K562 (cell line): Measurements from ENCODE around the gene PABPC1L2A. TPM values are rescaled to one million over a fixed set of nuclear protein-coding genes. Genes with fewer than 3 reads are reported as not detected.
A peak's percentile ranks its signal among the peaks of the same experiment; 100 is the strongest.

Experiments
- ATAC-seq: fragments of 200-7000 bp; cut with Tn5 transposase; 3 replicates; pipeline ENCODE4 v1.9.1; 2020; ENCODE audit warnings: moderate library complexity
- BruUV-seq: library from RNA; stranded (reverse); fragments of 400-500 nt; replicated peaks from 2 replicates; lab custom pipeline; 2021; lab: Mats Ljungman, UMichigan
- CTCF ChIA-PET: fragments of 300-600 bp; formaldehyde crosslinking; extraction: SDS; loops from one replicate; lab custom pipeline; 2021; ENCODE audit warnings: low intra/inter-chr PET ratio; lab: Yijun Ruan, JAX
- POLR2A ChIA-PET: fragments of 300-600, 350-650 bp; sonication (Branson Sonifier 250); formaldehyde crosslinking; extraction: SDS; loops from one replicate; lab custom pipeline; 2021; ENCODE audit warnings: antibody characterized with exemption, inconsistent platforms; lab: Yijun Ruan, JAX
- DNase-seq, 4 experiments: peaks; one replicate each; pipeline versions ENCODE4 v3.0.0 to v3.0.0-alpha.2; 2011 to 2018; ENCODE audit warnings: low spot score in 3 of 4, mixed read lengths in 3 of 4; ENCODE audit errors: extremely low read depth in 1 of 4
- FAIRE-seq: peaks from 2 replicates; lab custom pipeline; 2011; peaks lifted over from hg19 to GRCh38; lab: Jason Lieb, UNC
- H2AFZ ChIP-seq: 2 replicates; pipeline ENCODE4 v1.6.0; 2011; ENCODE audit warnings: low read depth, low read length, control low read depth, inconsistent platforms
- H3K27ac ChIP-seq: fragments of 200-600 bp; 3 replicates; pipeline ENCODE4 v1.8.0; 2011; ENCODE audit warnings: low read depth, mild to moderate bottlenecking, control low read depth, inconsistent platforms, low read length, moderate library complexity, mixed read lengths; ENCODE audit errors: extremely low read depth
- H3K27me3 ChIP-seq, 2 experiments: fragments of 300-600 bp in 1 of 2; 2 replicates in 1 of 2; 3 replicates in 1 of 2; pipeline versions ENCODE4 v1.6.0 to v1.8.0; 2011; ENCODE audit warnings: inconsistent platforms in 2 of 2, low read length in 2 of 2, mild to moderate bottlenecking in 1 of 2, mixed read lengths in 1 of 2, moderate library complexity in 1 of 2; ENCODE audit not compliant: control insufficient read depth in 2 of 2, insufficient read depth in 2 of 2
- H3K36me3 ChIP-seq: fragments of 300-600 bp; 3 replicates; pipeline ENCODE4 v1.8.0; 2011; ENCODE audit warnings: mild to moderate bottlenecking, low read length, inconsistent platforms; ENCODE audit not compliant: control insufficient read depth, insufficient read depth
- H3K4me1 ChIP-seq, 2 experiments: fragments of 200-600 bp in 1 of 2; replicated peaks in 1 of 2; 2 replicates in 1 of 2; 3 replicates in 1 of 2; pipeline versions ENCODE4 v1.5.1 to v1.8.0; 2011; ENCODE audit warnings: inconsistent platforms in 2 of 2, low read length in 2 of 2, mild to moderate bottlenecking in 1 of 2, mixed read lengths in 1 of 2, moderate library complexity in 1 of 2; ENCODE audit not compliant: control insufficient read depth in 2 of 2, insufficient read depth in 2 of 2
- H3K4me2 ChIP-seq: 2 replicates; pipeline ENCODE4 v1.6.1; 2011; ENCODE audit warnings: low read length, control low read depth, inconsistent platforms, mixed read lengths; ENCODE audit not compliant: insufficient read depth
- H3K4me3 ChIP-seq: fragments of 200-600 bp; sonication (generic), shearing (Covaris generic); 2 replicates; pipeline ENCODE4 v1.5.1; 2016; ENCODE audit warnings: control low read depth, inconsistent platforms
- H3K79me2 ChIP-seq: fragments of 200-600 bp; 3 replicates; pipeline ENCODE4 v1.8.0; 2011; ENCODE audit warnings: low read length, inconsistent platforms; ENCODE audit not compliant: control insufficient read depth, insufficient read depth
- H3K9ac ChIP-seq, 2 experiments: 2 replicates each; pipeline versions ENCODE4 v1.6.0 to v1.6.1; 2011; ENCODE audit warnings: low read depth in 2 of 2, low read length in 2 of 2, control low read depth in 1 of 2, inconsistent platforms in 1 of 2, mild to moderate bottlenecking in 1 of 2, mixed read lengths in 1 of 2; ENCODE audit not compliant: insufficient read depth in 1 of 2
- H3K9me1 ChIP-seq: one replicate; pipeline ENCODE4 v1.6.0; 2011; ENCODE audit warnings: inconsistent platforms, mild to moderate bottlenecking, low read length, moderate library complexity; ENCODE audit not compliant: control insufficient read depth, insufficient read depth
- H3K9me3 ChIP-seq: replicated peaks from 2 replicates; pipeline ENCODE4 v1.5.1; 2011; ENCODE audit warnings: low read depth, low read length, inconsistent platforms; ENCODE audit not compliant: control insufficient read depth, insufficient read depth
- H4K20me1 ChIP-seq: replicated peaks from 2 replicates; pipeline ENCODE4 v1.6.1; 2011; ENCODE audit warnings: low read length, inconsistent platforms, mixed read lengths; ENCODE audit not compliant: control insufficient read depth, insufficient read depth
- BRD9 ChIP-seq: fragments of 450-650 bp; IDR thresholded peaks from 2 replicates; pipeline ENCODE4 v1.6.1; 2018; ENCODE audit warnings: low read depth; ENCODE audit not compliant: partially characterized antibody
- C11orf30 ChIP-seq: fragments of 450-650 bp; IDR thresholded peaks from 2 replicates; pipeline ENCODE4 v1.6.1; 2016; ENCODE audit warnings: low read depth, mild to moderate bottlenecking
- CC2D1A ChIP-seq: fragments of 450-650 bp; IDR thresholded peaks from 2 replicates; pipeline ENCODE4 v1.6.1; 2017; ENCODE audit warnings: mild to moderate bottlenecking
- CREBBP ChIP-seq: IDR thresholded peaks from one replicate; pipeline ENCODE4 v1.6.1; 2012; ENCODE audit warnings: low read depth, mild to moderate bottlenecking, control low read depth, inconsistent platforms, low read length
- GABPB1 ChIP-seq: sonication (generic); formaldehyde crosslinking; IDR thresholded peaks from 2 replicates; pipeline ENCODE4 v1.8.0; 2022; ENCODE audit warnings: mild to moderate bottlenecking, missing genetic modification reagents
- KLF13 ChIP-seq: fragments of 450-650 bp; IDR thresholded peaks from 2 replicates; pipeline ENCODE4 v1.6.1; 2016; ENCODE audit warnings: missing genetic modification characterization, low read depth, mild to moderate bottlenecking, missing compliant biosample characterization, moderate library complexity, borderline replicate concordance
- NFXL1 ChIP-seq: fragments of 450-650 bp; formaldehyde crosslinking; IDR thresholded peaks from 2 replicates; pipeline ENCODE4 v1.4.0; 2021; ENCODE audit warnings: mild to moderate bottlenecking
- PHF21A ChIP-seq: fragments of 450-650 bp; IDR thresholded peaks from 2 replicates; pipeline ENCODE4 v1.6.1; 2017; ENCODE audit warnings: low read depth, borderline replicate concordance
- RBM17 ChIP-seq: fragments of 200-400 bp; formaldehyde crosslinking; IDR thresholded peaks from 2 replicates; pipeline ENCODE4 v1.6.1; 2017; ENCODE audit warnings: low read depth, mild to moderate bottlenecking, low read length, borderline replicate concordance
- SMC3 ChIP-seq: conservative IDR thresholded peaks from 2 replicates; pipeline ENCODE4 v1.6.1; 2011; ENCODE audit warnings: low read depth, low read length, improper control_type of control experiment; ENCODE audit not compliant: insufficient read depth
- ZNF316 ChIP-seq: fragments of 450-650 bp; IDR thresholded peaks from 2 replicates; pipeline ENCODE4 v1.6.1; 2016
- ZNF695 ChIP-seq: fragments of 450-650 bp; formaldehyde crosslinking; IDR thresholded peaks from 2 replicates; pipeline ENCODE4 v1.4.0; 2020; ENCODE audit warnings: mild to moderate bottlenecking, moderate library complexity
- WGBS: fragments of 100-300 bp; shearing (Covaris generic); methylation state at CpG from one replicate; pipeline ENCODE4 v1.1.6; 2016; ENCODE audit warnings: low coverage, mixed read lengths; ENCODE audit not compliant: insufficient coverage; ENCODE audit errors: missing lambda C conversion rate; 5-methylcytosine and 5-hydroxymethylcytosine counted together
- in situ Hi-C: fragments of 300-500 bp; cut with MboI; formaldehyde crosslinking; loops from 4 replicates; pipeline ENCODE4 v1.15.0; 2018; ENCODE audit warnings: inconsistent platforms, mixed read lengths
- intact Hi-C: fragments of 100-400 bp; cut with micrococcal nuclease; formaldehyde crosslinking; loops from 2 replicates; pipeline ENCODE4 v1.14.2; 2022
- polyA plus RNA-seq, 8 experiments: library from polyadenylated mRNA; depleted of rRNA in 4 of 8; stranded (reverse) in 5 of 8; unstranded in 3 of 8; fragments of >200 nt; fragmentation: Nextera tagmentation in 2 of 8; fragmentation: Illumina TruSeq in 1 of 8; extraction: Ambion mirVana in 2 of 8; extraction: Trizol in 1 of 8; gene quantifications; 2 replicates each; pipeline versions ENCODE4 v1.2.1 to v1.2.3, GENCODE V29; 2011 to 2014; ENCODE audit warnings: inconsistent platforms in 1 of 8, missing spikeins in 1 of 8
- total RNA-seq, 7 experiments: library from RNA; depleted of rRNA in 6 of 7; stranded (reverse); fragments of >200 nt in 6 of 7; fragmentation: Illumina TruSeq in 2 of 7; extraction: Trizol in 2 of 7; gene quantifications; 2 replicates each; pipeline versions ENCODE4 v1.2.1 to v1.2.3, GENCODE V29; 2011 to 2021; ENCODE audit warnings: low replicate concordance in 1 of 7

PABPC1L2A gene
- total and polyA plus RNA-seq, 9 of the 15 experiments (the other 6 are each of a cell fraction or from before 2014, with no cell fraction given), result not detected

DNA sequence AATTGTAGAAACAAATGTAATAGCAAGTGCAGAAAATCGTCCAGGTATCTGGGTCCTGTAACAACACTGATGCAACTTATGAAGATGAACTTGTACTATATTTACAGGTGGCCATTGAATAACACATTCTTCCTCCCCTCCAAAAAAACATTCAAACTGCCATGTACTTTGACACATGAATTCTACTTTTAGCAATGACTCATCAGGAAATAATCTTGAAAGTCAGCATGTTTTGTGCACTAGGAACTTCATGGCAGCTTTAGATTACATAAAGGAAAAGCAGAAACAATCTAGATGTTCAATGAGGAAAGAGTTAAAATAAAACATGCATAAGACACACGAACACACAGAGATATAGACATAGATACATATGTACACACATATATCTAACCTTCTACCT, 2.5 kb downstream of the PABPC1L2A start:
- Histone ChIP-seq H3K36me3 (no peaks in the 10 kb centered on the region), H3K4me1 (no peaks in the 10 kb centered on the region), H3K27me3 (no peaks in the 10 kb centered on the region), H3K4me2 (no peak overlapping the region), H3K9me3 (no peaks in the 10 kb centered on the region), H3K79me2 (no peaks in the 10 kb centered on the region), H3K4me3 (no peak overlapping the region), H3K9me1 (no peaks in the 10 kb centered on the region), H2AFZ (no peak overlapping the region), H4K20me1 (no peaks in the 10 kb centered on the region), H3K27ac (no peak overlapping the region), H3K9ac (no peak overlapping the region)
- FAIRE-seq (no peak), ATAC-seq (no peak), DNase-seq (no peak)
- no TSS peak for BruUV-seq
- ChIA-PET POLR2A (no interaction called here), CTCF (no interaction called here)
- in situ Hi-C loops, result loop anchor here (10.0 kb wide), 1 partner anchor 92 kb away; no protein-coding TSS in a partner anchor
- intact Hi-C loops, result no loop called here
- 0% methylated on average over 2 of the region's 2 CpGs for WGBS
- no peak for TF ChIP-seq KLF13 (tag)
- TF ChIP-seq CREBBP, result no peak
- TF ChIP-seq ZNF695, result no peak
- no peak for TF ChIP-seq CC2D1A
- no peak for TF ChIP-seq NFXL1 (CRISPR knock-in tag)
- TF ChIP-seq ZNF316, result peak; percentile 62
- no peak for TF ChIP-seq GABPB1 (CRISPR knock-in tag)
- no peak for TF ChIP-seq RBM17
- peak; percentile 41; the same call in 1 of the 2 replicates for TF ChIP-seq C11orf30
- no peak for TF ChIP-seq BRD9
- TF ChIP-seq PHF21A, result no peak
- no peak for TF ChIP-seq SMC3
